B cell (primary cell): Measurements from ENCODE around the gene TSEN15. TPM values are rescaled to one million over a fixed set of nuclear protein-coding genes. Genes with fewer than 3 reads are reported as not detected.
"Not testable (repeated sequence)": the region's sequence is repeated elsewhere in the genome, so short reads cannot be mapped to it uniquely, and the experiment has no call there.

Source experiments
- ATAC-seq: fragments of 200-7000 bp; cut with Tn5 transposase; one replicate; pipeline ENCODE4 v1.10.0; 2021; ENCODE audit warnings: low read depth, mild to moderate bottlenecking, moderate number of reproducible peaks, moderate library complexity
- CTCF ChIA-PET: fragments of 350-600 bp; sonication (Branson Sonifier 250); formaldehyde crosslinking; loops from one replicate; lab custom pipeline; 2021; ENCODE audit warnings: antibody characterized with exemption, inconsistent platforms; lab: Charles Lee
- POLR2A ChIA-PET: fragments of 350-600 bp; sonication (Branson Sonifier 250); formaldehyde crosslinking; loops from one replicate; lab custom pipeline; 2021; ENCODE audit warnings: antibody characterized with exemption; lab: Charles Lee
- DNase-seq: peaks from one replicate; pipeline ENCODE4 v3.0.0; 2013
- H2AFZ ChIP-seq: 2 replicates; pipeline ENCODE4 v1.6.1; 2012; ENCODE audit warnings: mild to moderate bottlenecking, low read depth, low read length; ENCODE audit not compliant: insufficient read depth, poor library complexity, severe bottlenecking
- H3K27ac ChIP-seq, 2 donors: 1 replicate in 1 of 2; 2 replicates in 1 of 2; pipeline ENCODE4 v1.5.1; 2012 to 2013; ENCODE audit warnings: low read length in 2 of 2, mild to moderate bottlenecking in 2 of 2, moderate library complexity in 1 of 2
- H3K27me3 ChIP-seq, 4 experiments: fragments of 200-600 bp in 1 of 4; sonication (generic) in 1 of 4; replicated peaks in 1 of 4; 1 replicate in 2 of 4; 2 replicates in 2 of 4; pipeline versions ENCODE4 v1.6.1 to v1.7.0; 2013 to 2016; ENCODE audit warnings: low read length in 3 of 4, mild to moderate bottlenecking in 2 of 4, mixed read lengths in 1 of 4, moderate library complexity in 1 of 4; ENCODE audit not compliant: insufficient read depth in 4 of 4, control insufficient read depth in 3 of 4; ENCODE audit errors: control extremely low read depth in 1 of 4
- H3K36me3 ChIP-seq, 2 experiments: replicated peaks in 1 of 2; 1 replicate in 1 of 2; 2 replicates in 1 of 2; pipeline versions ENCODE4 v1.6.1 to v1.7.1; 2013; ENCODE audit warnings: low read length in 1 of 2; ENCODE audit not compliant: insufficient read depth in 2 of 2, control insufficient read depth in 1 of 2; ENCODE audit errors: control extremely low read depth in 1 of 2, extremely low read depth in 1 of 2
- H3K4me1 ChIP-seq, 2 donors: fragments of 200-600 bp in 1 of 2; sonication (generic) in 1 of 2; 1 replicate in 1 of 2; 2 replicates in 1 of 2; pipeline versions ENCODE4 v1.5.1 to v1.6.1; 2013 to 2017; ENCODE audit warnings: low read length in 2 of 2; ENCODE audit not compliant: control insufficient read depth in 2 of 2, insufficient read depth in 2 of 2
- H3K4me2 ChIP-seq: replicated peaks from 2 replicates; pipeline ENCODE3; 2012; ENCODE audit warnings: mild to moderate bottlenecking, low read depth, low read length; ENCODE audit not compliant: poor library complexity, severe bottlenecking
- H3K4me3 ChIP-seq, 5 experiments: fragments of 200-600 bp in 1 of 5; sonication (generic) in 1 of 5; 1 replicate in 3 of 5; 2 replicates in 2 of 5; pipeline versions ENCODE4 v1.5.1 to v1.7.0; 2011 to 2016; ENCODE audit warnings: low read length in 4 of 5, mild to moderate bottlenecking in 4 of 5, low read depth in 2 of 5, control low read depth in 1 of 5, moderate library complexity in 1 of 5; ENCODE audit not compliant: insufficient read depth in 1 of 5; ENCODE audit errors: control extremely low read depth in 1 of 5, extremely low read depth in 1 of 5
- H3K79me2 ChIP-seq: fragments of 200-600 bp; sonication (generic); one replicate; pipeline ENCODE4 v1.6.0; 2016; ENCODE audit warnings: low read length; ENCODE audit not compliant: control insufficient read depth, insufficient read depth
- H3K9ac ChIP-seq: fragments of 200-600 bp; sonication (generic); 2 replicates; pipeline ENCODE4 v1.6.1; 2017; ENCODE audit warnings: mild to moderate bottlenecking, low read length, moderate library complexity
- H3K9me3 ChIP-seq, 3 donors: one replicate each; pipeline versions ENCODE4 v1.6.1 to v1.7.1; 2013; ENCODE audit warnings: low read length in 2 of 3; ENCODE audit not compliant: control insufficient read depth in 2 of 3, insufficient read depth in 1 of 3; ENCODE audit errors: control extremely low read depth in 1 of 3
- H4K20me1 ChIP-seq: 2 replicates; pipeline ENCODE4 v1.6.0; 2012; ENCODE audit warnings: mild to moderate bottlenecking, low read length; ENCODE audit not compliant: insufficient read depth, control insufficient read depth, poor library complexity, severe bottlenecking
- H3K27ac Mint-ChIP-seq: one replicate; pipeline ENCODE4 v1.8.0; 2021; ENCODE audit warnings: mixed read lengths
- H3K27me3 Mint-ChIP-seq: one replicate; pipeline ENCODE4 v1.8.0; 2021; ENCODE audit warnings: mixed read lengths
- H3K4me1 Mint-ChIP-seq: one replicate; pipeline ENCODE4 v1.8.0; 2021; ENCODE audit warnings: mixed read lengths
- H3K4me3 Mint-ChIP-seq: one replicate; pipeline ENCODE4 v1.8.0; 2021; ENCODE audit warnings: mixed read lengths
- H3K9me3 Mint-ChIP-seq: one replicate; pipeline ENCODE4 v1.8.0; 2022; ENCODE audit warnings: mixed read lengths; ENCODE audit not compliant: insufficient read depth
- CTCF ChIP-seq: fragments of 200-600 bp; IDR thresholded peaks from one replicate; pipeline ENCODE4 v1.8.0; 2022; ENCODE audit warnings: antibody characterized with exemption, mild to moderate bottlenecking
- EZH2 ChIP-seq: IDR thresholded peaks from 2 replicates; pipeline ENCODE4 v1.6.1; 2012; ENCODE audit warnings: borderline replicate concordance, low read depth, mild to moderate bottlenecking, moderate library complexity, low read length; ENCODE audit not compliant: insufficient read depth, poor library complexity, severe bottlenecking
- WGBS: methylation state at CpG from one replicate; pipeline ENCODE4 v1.1.5; 2013; ENCODE audit warnings: missing lambda C conversion rate; ENCODE audit not compliant: insufficient coverage; 5-methylcytosine and 5-hydroxymethylcytosine counted together
- intact Hi-C: fragments of 100-400 bp; cut with micrococcal nuclease; formaldehyde crosslinking; loops from one replicate; pipeline ENCODE4 v1.10.0; 2022
- polyA plus RNA-seq: library from polyadenylated mRNA; depleted of rRNA; stranded (reverse); fragments of >200 nt; gene quantifications from 2 replicates; pipeline ENCODE4 v1.2.3, GENCODE V29; 2012
- total RNA-seq, 2 donors: library from RNA; stranded (reverse); fragments of 120-200 nt in 1 of 2; gene quantifications; 1 replicate in 1 of 2; 2 replicates in 1 of 2; pipeline versions ENCODE4 v1.2.3 to v1.2.4, GENCODE V29; 2013 to 2022

Gene TSEN15
- total and polyA plus RNA-seq, 2 donors (not counting 1 experiment from before 2014, with no cell fraction given), result 15.5 to 25.2 TPM

DNA sequence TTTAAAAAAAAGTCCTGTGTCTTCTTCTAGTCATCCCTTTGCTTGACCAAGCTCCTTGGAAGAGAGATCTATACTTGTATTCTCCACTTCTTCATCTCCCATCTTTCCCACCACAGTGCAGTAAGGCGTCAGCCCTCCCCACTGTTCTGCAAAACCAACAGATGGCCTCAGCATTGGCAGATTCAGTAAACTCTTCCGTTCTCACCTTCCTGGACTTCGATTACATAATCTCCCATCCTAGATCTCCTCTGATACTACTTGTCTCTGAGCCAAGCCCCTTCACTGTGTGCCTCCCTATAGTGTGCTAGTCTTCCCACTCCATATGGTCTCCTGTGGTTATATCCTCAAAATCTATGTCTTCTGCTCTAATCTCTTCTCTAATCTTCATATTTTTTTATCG is 12.4 kb upstream of the TSEN15 start:
- no peaks in the 10 kb centered on the region for H3K9me3 Mint-ChIP-seq
- ChIA-PET CTCF (no interaction called here), POLR2A (no interaction called here)
- H3K27ac Mint-ChIP-seq, result no peak overlapping the region
- DNase-seq (no peak), ATAC-seq (no peak)
- peaks cover 0 to 47% (median 35%) of the 10 kb centered on the region in 4 experiments for H3K27me3 ChIP-seq
- H3K9me3 ChIP-seq, result no peaks in the 10 kb centered on the region
- peaks cover 73% of the 10 kb centered on the region for H3K27me3 Mint-ChIP-seq
- intact Hi-C loops, result no loop called here
- 83% methylated on average over 3 of the region's 4 CpGs for WGBS
- H4K20me1 ChIP-seq, result no peaks in the 10 kb centered on the region
- H3K27ac ChIP-seq, result no peak overlapping the region
- H3K36me3 ChIP-seq, result no peaks in the 10 kb centered on the region
- peaks cover 16 to 19% of the 10 kb centered on the region in 2 donors for H3K4me1 ChIP-seq
- H3K4me3 Mint-ChIP-seq, result no peak overlapping the region
- H3K79me2 ChIP-seq, result no peaks in the 10 kb centered on the region
- no peak for TF ChIP-seq CTCF
- TF ChIP-seq EZH2, result no peak
- peaks cover 13% of the 10 kb centered on the region for H3K4me1 Mint-ChIP-seq
- H2AFZ ChIP-seq, result no peak overlapping the region
- H3K4me3 ChIP-seq, result no peak overlapping the region
- H3K4me2 ChIP-seq, result no peak overlapping the region
- H3K9ac ChIP-seq, result no peak overlapping the region

- no peak overlapping the region for H3K4me3 ChIP-seq
- Mint-ChIP-seq H3K9me3 (no peaks in the 10 kb centered on the region), H3K4me3 (no peak overlapping the region), H3K27me3 (peaks cover 55% of the 10 kb centered on the region), H3K27ac (no peak overlapping the region), H3K4me1 (peaks cover 5% of the 10 kb centered on the region)
- no peak overlapping the region for H3K9ac ChIP-seq
- no peak overlapping the region for H3K27ac ChIP-seq
- no peaks in the 10 kb centered on the region for H4K20me1 ChIP-seq
- no peak overlapping the region for H2AFZ ChIP-seq
- no peaks in the 10 kb centered on the region for H3K36me3 ChIP-seq
- no peak for ATAC-seq
- H3K4me2 ChIP-seq, result no peak overlapping the region
- peaks cover 0 to 31% (median 21%) of the 10 kb centered on the region in 4 experiments for H3K27me3 ChIP-seq
- H3K4me1 ChIP-seq, result peaks cover 5 to 8% of the 10 kb centered on the region in 2 donors
- no peaks in the 10 kb centered on the region for H3K79me2 ChIP-seq
- ChIA-PET CTCF (no interaction called here), POLR2A (no interaction called here)
- TF ChIP-seq CTCF (no peak), EZH2 (no peak)
- no peak for DNase-seq
- H3K9me3 ChIP-seq, result no peaks in the 10 kb centered on the region
- intact Hi-C loops, result no loop called here
- no CpG with 5 or more reads among the region's 3 CpGs for WGBS
Observed at GRCh38 chr1:184041731-184042130, 9.8 kb upstream of the TSEN15 start.

- H3K4me1 ChIP-seq, H4K20me1 ChIP-seq, H3K9me3 ChIP-seq, H3K79me2 ChIP-seq, H3K4me2 ChIP-seq, intact Hi-C loops, H3K9ac ChIP-seq, H3K9me3 Mint-ChIP-seq, H3K4me1 Mint-ChIP-seq, CTCF ChIA-PET, H3K27ac ChIP-seq, H3K36me3 ChIP-seq, ATAC-seq, H3K4me3 ChIP-seq, H3K27ac Mint-ChIP-seq, H2AFZ ChIP-seq, DNase-seq, POLR2A ChIA-PET, H3K4me3 Mint-ChIP-seq: not testable (repeated sequence)
- WGBS, result no CpG with 5 or more reads among the region's 2 CpGs
- H3K27me3 Mint-ChIP-seq, result peaks cover 52% of the 10 kb centered on the region
- H3K27me3 ChIP-seq, result peaks cover 0 to 23% (median 14%) of the 10 kb centered on the region in 4 experiments
Observed at GRCh38 chr1:184043315-184043714, 8.2 kb upstream of the TSEN15 start.
